HCT116 (cell line): ENCODE data around the gene C11orf54. TPM values are rescaled to one million over a fixed set of nuclear protein-coding genes. Genes with fewer than 3 reads are reported as not detected.

Experiments
- ATAC-seq: fragments of 200-7000 bp; cut with Tn5 transposase; 2 replicates; pipeline ENCODE4 v1.9.1; 2020; ENCODE audit warnings: mild to moderate bottlenecking, moderate library complexity
- BruUV-seq: library from RNA; stranded (reverse); fragments of 400-500 nt; replicated peaks from 2 replicates; lab custom pipeline; 2021; lab: Mats Ljungman, UMichigan
- CTCF ChIA-PET: fragments of 300-600 bp; sonication (Branson Sonifier 250); formaldehyde crosslinking; loops from one replicate; lab custom pipeline; 2021; ENCODE audit warnings: antibody characterized with exemption; lab: Charles Lee
- POLR2A ChIA-PET: fragments of 300-600, 350-600 bp; sonication (Branson Sonifier 250); formaldehyde crosslinking; loops from one replicate; lab custom pipeline; 2021; ENCODE audit warnings: antibody characterized with exemption; lab: Charles Lee
- RAD21 ChIA-PET, 2 experiments: fragments of 300-600 bp; sonication (Branson Sonifier 250); formaldehyde crosslinking; loops; one replicate each; lab custom pipeline; 2023; ENCODE audit warnings: low total read pairs in 2 of 2; ENCODE audit not compliant: uncharacterized antibody in 2 of 2, unreplicated experiment in 2 of 2, low non-redundant PET in 1 of 2; lab: Charles Lee
- DNase-seq: peaks from one replicate; pipeline ENCODE4 v3.0.0-alpha.2; 2010; ENCODE audit warnings: low read depth, low spot score
- H2AFZ ChIP-seq: fragments of 200-600 bp; shearing (Covaris generic), sonication (generic); 2 replicates; pipeline ENCODE4 v1.6.1; 2017; ENCODE audit warnings: low read depth, mixed run types, mixed read lengths, antibody characterized with exemption, low read length; ENCODE audit not compliant: poor library complexity, severe bottlenecking
- H3K27ac ChIP-seq: 2 replicates; pipeline ENCODE4 v1.5.1; 2012; ENCODE audit warnings: low read depth, low read length
- H3K27me3 ChIP-seq: fragments of 200-600 bp; sonication (generic); 2 replicates; pipeline ENCODE4 v1.6.1; 2016; ENCODE audit warnings: mixed run types, low read length, mixed read lengths; ENCODE audit not compliant: insufficient read depth
- H3K36me3 ChIP-seq, 2 experiments: fragments of 200-500 bp in 1 of 2; fragments of 200-600 bp in 1 of 2; sonication (Bioruptor generic) in 1 of 2; sonication (generic) in 1 of 2; 2 replicates each; pipeline versions ENCODE4 v1.5.1 to v1.6.1; 2014 to 2016; ENCODE audit warnings: low read length in 2 of 2, inconsistent platforms in 1 of 2, mixed read lengths in 1 of 2, mixed run types in 1 of 2; ENCODE audit not compliant: insufficient read depth in 2 of 2, control insufficient read depth in 1 of 2
- H3K4me1 ChIP-seq, 2 experiments: fragments of 200-600 bp in 1 of 2; sonication (generic) in 1 of 2; 2 replicates each; pipeline versions ENCODE4 v1.5.1 to v1.6.1; 2012 to 2017; ENCODE audit warnings: low read length in 2 of 2, inconsistent platforms in 1 of 2, mild to moderate bottlenecking in 1 of 2, mixed read lengths in 1 of 2, mixed run types in 1 of 2, moderate library complexity in 1 of 2; ENCODE audit not compliant: insufficient read depth in 2 of 2, control insufficient read depth in 1 of 2
- H3K4me2 ChIP-seq: fragments of 200-600 bp; sonication (generic); 2 replicates; pipeline ENCODE4 v1.6.1; 2017; ENCODE audit warnings: mixed run types, low read length, mixed read lengths
- H3K4me3 ChIP-seq, 2 experiments: fragments of 200-600 bp in 1 of 2; sonication (generic) in 1 of 2; replicated peaks in 1 of 2; 2 replicates each; pipeline ENCODE4 v1.5.1; 2011 to 2016; ENCODE audit warnings: low read length in 2 of 2, control low read depth in 1 of 2, low read depth in 1 of 2, mild to moderate bottlenecking in 1 of 2, mixed read lengths in 1 of 2, mixed run types in 1 of 2
- H3K79me2 ChIP-seq: fragments of 200-600 bp; sonication (generic); 2 replicates; pipeline ENCODE4 v1.6.1; 2017; ENCODE audit warnings: mild to moderate bottlenecking, mixed run types, low read length, moderate library complexity, mixed read lengths; ENCODE audit not compliant: insufficient read depth
- H3K9ac ChIP-seq: fragments of 200-600 bp; sonication (generic); 2 replicates; pipeline ENCODE4 v1.6.1; 2016; ENCODE audit warnings: low read length, mixed read lengths
- H3K9me2 ChIP-seq: fragments of 200-600 bp; sonication (generic), shearing (Covaris generic); 2 replicates; pipeline ENCODE4 v1.6.1; 2017; ENCODE audit warnings: mixed run types, mild to moderate bottlenecking, moderate library complexity; ENCODE audit not compliant: insufficient read depth
- H3K9me3 ChIP-seq, 2 experiments: fragments of 200-500 bp in 1 of 2; fragments of 200-600 bp in 1 of 2; sonication (Bioruptor generic) in 1 of 2; sonication (generic) in 1 of 2; 2 replicates each; pipeline ENCODE4 v1.6.1; 2014 to 2017; ENCODE audit warnings: low read length in 2 of 2, mixed read lengths in 2 of 2, inconsistent platforms in 1 of 2, low read depth in 1 of 2, mild to moderate bottlenecking in 1 of 2, mixed run types in 1 of 2, moderate library complexity in 1 of 2; ENCODE audit not compliant: control insufficient read depth in 1 of 2, insufficient read depth in 1 of 2
- H4K20me1 ChIP-seq: fragments of 200-600 bp; sonication (generic), shearing (Covaris generic); 2 replicates; pipeline ENCODE4 v1.6.1; 2017; ENCODE audit warnings: mixed run types, mild to moderate bottlenecking, moderate library complexity; ENCODE audit not compliant: insufficient read depth
- CEBPB ChIP-seq: IDR thresholded peaks from 2 replicates; pipeline ENCODE4 v1.6.1; 2012; ENCODE audit warnings: low read depth
- CTCF ChIP-seq, 3 experiments: fragments of 200-600 bp in 1 of 3; sonication (generic) in 1 of 3; IDR thresholded peaks in 2 of 3; conservative IDR thresholded peaks in 1 of 3; 2 replicates each; pipeline ENCODE4 v1.5.1; 2012 to 2017; ENCODE audit warnings: low read depth in 2 of 3, low read length in 2 of 3, antibody characterized with exemption in 1 of 3, borderline replicate concordance in 1 of 3, control low read depth in 1 of 3, mild to moderate bottlenecking in 1 of 3, mixed read lengths in 1 of 3, mixed run types in 1 of 3, moderate library complexity in 1 of 3; ENCODE audit not compliant: insufficient read depth in 1 of 3
- ELF1 ChIP-seq: IDR thresholded peaks from 2 replicates; pipeline ENCODE4 v1.6.1; 2012; ENCODE audit warnings: low read depth, borderline replicate concordance
- EZH2phosphoT487 ChIP-seq: fragments of 200-600 bp; IDR thresholded peaks from 2 replicates; pipeline ENCODE4 v1.6.1; 2018; ENCODE audit warnings: antibody characterized with exemption, borderline replicate concordance
- POLR2AphosphoS5 ChIP-seq: IDR thresholded peaks from 2 replicates; pipeline ENCODE4 v1.6.1; 2011; ENCODE audit warnings: mild to moderate bottlenecking, low read depth, low read length, moderate library complexity
- REST ChIP-seq: IDR thresholded peaks from 2 replicates; pipeline ENCODE4 v1.6.1; 2012; ENCODE audit warnings: low read depth
- SP1 ChIP-seq: IDR thresholded peaks from 2 replicates; pipeline ENCODE4 v1.6.1; 2012; ENCODE audit warnings: low read depth
- YY1 ChIP-seq: IDR thresholded peaks from 2 replicates; pipeline ENCODE4 v1.6.1; 2011; ENCODE audit warnings: low read length, low read depth, moderate library complexity, mild to moderate bottlenecking; ENCODE audit not compliant: insufficient replicate concordance; ENCODE audit errors: extremely low read depth
- intact Hi-C: fragments of 100-400 bp; cut with micrococcal nuclease; formaldehyde crosslinking; loops from 2 replicates; pipeline ENCODE4 v1.10.0; 2022
- total RNA-seq: library from RNA; stranded (reverse); gene quantifications from one replicate; pipeline ENCODE4 v1.2.1, GENCODE V29; 2021; ENCODE audit not compliant: unreplicated experiment
- TF ChIP-seq, protein P1 (sequence below): IDR thresholded peaks from 2 replicates; pipeline ENCODE4 v1.6.1; 2012
- TF ChIP-seq, protein P2 (sequence below): IDR thresholded peaks from 2 replicates; pipeline ENCODE4 v1.6.1; 2011; ENCODE audit warnings: mild to moderate bottlenecking, low read length, moderate library complexity; ENCODE audit not compliant: insufficient replicate concordance; ENCODE audit errors: extremely low read depth
- TF ChIP-seq, protein P3 (sequence below): IDR thresholded peaks from 2 replicates; pipeline ENCODE4 v1.6.1; 2012

The C11orf54 gene
- total RNA-seq, 1 experiment from 2014 or later: 26.1 TPM

DNA sequence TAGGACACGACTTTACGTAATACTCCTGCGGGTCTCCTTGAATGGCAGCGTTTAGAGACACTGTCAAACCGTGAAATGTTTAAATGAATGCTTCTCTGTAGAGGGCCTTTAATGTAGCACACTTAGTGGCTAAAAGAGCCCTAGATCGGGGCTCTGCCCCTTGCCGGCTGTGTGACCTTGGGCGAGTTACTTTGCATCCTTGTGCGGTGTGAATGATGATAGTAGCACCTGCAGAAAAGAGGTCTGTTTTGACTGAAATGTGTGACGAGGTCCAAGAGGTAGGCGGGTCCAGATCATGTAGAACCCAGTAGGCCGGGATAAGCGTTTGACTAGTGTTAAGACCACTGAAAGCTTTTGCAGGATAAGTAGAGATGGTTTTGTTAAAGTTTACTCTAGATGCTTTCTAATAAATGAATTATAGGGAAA, 43.5 kb downstream of the C11orf54 start:
- Histone ChIP-seq H3K4me3 (peak overlapping the region; percentile 75 to 93), H3K36me3 (peaks cover 14 to 19% of the 10 kb centered on the region in 2 experiments; a peak in 3 of 4 replicates), H3K27ac (peak overlapping the region; percentile 87), H3K79me2 (peaks cover 59% of the 10 kb centered on the region), H2AFZ (no peak overlapping the region), H4K20me1 (peaks cover 15% of the 10 kb centered on the region; the same call in 1 of the 2 replicates), H3K9me2 (no peaks in the 10 kb centered on the region), H3K9ac (peak overlapping the region; percentile 98), H3K4me1 (peaks cover 9 to 12% of the 10 kb centered on the region in 2 experiments; a peak in 3 of 4 replicates), H3K4me2 (peak overlapping the region; percentile 77), H3K27me3 (no peaks in the 10 kb centered on the region), H3K9me3 (no peaks in the 10 kb centered on the region)
- CTCF ChIA-PET: no interaction called here
- BruUV-seq: no TSS peak
- RAD21 ChIA-PET: no interaction called here
- peak; percentile 2 for DNase-seq
- TF ChIP-seq, protein P1, sequence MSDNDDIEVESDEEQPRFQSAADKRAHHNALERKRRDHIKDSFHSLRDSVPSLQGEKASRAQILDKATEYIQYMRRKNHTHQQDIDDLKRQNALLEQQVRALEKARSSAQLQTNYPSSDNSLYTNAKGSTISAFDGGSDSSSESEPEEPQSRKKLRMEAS: no peak; the same call in 1 of the 2 replicates
- no peak for TF ChIP-seq SP1
- TF ChIP-seq REST: no peak
- no peak for TF ChIP-seq ELF1
- TF ChIP-seq YY1: no peak
- TF ChIP-seq CTCF (IDR thresholded peaks at IDR 0.05 in 2 of 3, conservative IDR thresholded peaks at IDR 0.05 in 1 of 3; ENCODE audit: borderline replicate concordance in 1 of 3, insufficient read depth in 1 of 3, low read depth in 2 of 3, low read length in 2 of 3): no peak
- TF ChIP-seq EZH2phosphoT487: no peak
- TF ChIP-seq, protein P2, sequence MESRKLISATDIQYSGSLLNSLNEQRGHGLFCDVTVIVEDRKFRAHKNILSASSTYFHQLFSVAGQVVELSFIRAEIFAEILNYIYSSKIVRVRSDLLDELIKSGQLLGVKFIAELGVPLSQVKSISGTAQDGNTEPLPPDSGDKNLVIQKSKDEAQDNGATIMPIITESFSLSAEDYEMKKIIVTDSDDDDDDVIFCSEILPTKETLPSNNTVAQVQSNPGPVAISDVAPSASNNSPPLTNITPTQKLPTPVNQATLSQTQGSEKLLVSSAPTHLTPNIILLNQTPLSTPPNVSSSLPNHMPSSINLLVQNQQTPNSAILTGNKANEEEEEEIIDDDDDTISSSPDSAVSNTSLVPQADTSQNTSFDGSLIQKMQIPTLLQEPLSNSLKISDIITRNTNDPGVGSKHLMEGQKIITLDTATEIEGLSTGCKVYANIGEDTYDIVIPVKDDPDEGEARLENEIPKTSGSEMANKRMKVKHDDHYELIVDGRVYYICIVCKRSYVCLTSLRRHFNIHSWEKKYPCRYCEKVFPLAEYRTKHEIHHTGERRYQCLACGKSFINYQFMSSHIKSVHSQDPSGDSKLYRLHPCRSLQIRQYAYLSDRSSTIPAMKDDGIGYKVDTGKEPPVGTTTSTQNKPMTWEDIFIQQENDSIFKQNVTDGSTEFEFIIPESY: no peak
- no peak for TF ChIP-seq CEBPB
- no peak for TF ChIP-seq POLR2AphosphoS5
- TF ChIP-seq, protein P3, sequence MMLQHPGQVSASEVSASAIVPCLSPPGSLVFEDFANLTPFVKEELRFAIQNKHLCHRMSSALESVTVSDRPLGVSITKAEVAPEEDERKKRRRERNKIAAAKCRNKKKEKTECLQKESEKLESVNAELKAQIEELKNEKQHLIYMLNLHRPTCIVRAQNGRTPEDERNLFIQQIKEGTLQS: no peak
- POLR2A ChIA-PET: no interaction called here
- ATAC-seq: peak; percentile 10
- intact Hi-C loops: loop anchor here (2.0 kb wide), 1 partner anchor 44 kb away; the partner anchor contains the start of genes C11orf54 and TAF1D
